ENCODE measurements around the gene DDX1.

Gene DDX1

GRCh38 chr2:15633043-15633970, 41.6 kb downstream of the DDX1 start:
- DNase-seq, result no peak

- no peak for DNase-seq
Observed at GRCh38 chr2:15633971-15634346, 42.3 kb downstream of the DDX1 start.

GRCh38 chr2:15634846-15635490, 43.3 kb downstream of the DDX1 start:
- DNase-seq, result no peak

GRCh38 chr2:15636972-15637785, 45.5 kb downstream of the DDX1 start:
- peak; percentile 18 for DNase-seq

- DNase-seq, result no peak
Observed at GRCh38 chr2:15638720-15639119, 47.1 kb downstream of the DDX1 start.

GRCh38 chr2:15639323-15640251, 47.9 kb downstream of the DDX1 start:
- no peak for DNase-seq

- DNase-seq, result no peak
Observed at GRCh38 chr2:15640261-15640711, 48.6 kb downstream of the DDX1 start.

- DNase-seq, result no peak
Observed at GRCh38 chr2:15640784-15641183, 49.1 kb downstream of the DDX1 start.

- no peak for DNase-seq
Observed at GRCh38 chr2:15641530-15641982, 49.9 kb downstream of the DDX1 start.

GRCh38 chr2:15642011-15642814, 50.5 kb downstream of the DDX1 start:
- no peak for DNase-seq

- DNase-seq, result no peak
Observed at GRCh38 chr2:15642815-15643500, 51.3 kb downstream of the DDX1 start.

GRCh38 chr2:15643791-15644585, 52.3 kb downstream of the DDX1 start:
- no peak for DNase-seq

- no peak for DNase-seq
Observed at GRCh38 chr2:15645300-15645699, 53.6 kb downstream of the DDX1 start.

- no peak for DNase-seq
Observed at GRCh38 chr2:15645720-15646385, 54.2 kb downstream of the DDX1 start.

- DNase-seq, result no peak
Observed at GRCh38 chr2:15646661-15647060, 55.0 kb downstream of the DDX1 start.

- DNase-seq, result no peak
Observed at GRCh38 chr2:15647622-15648590, 56.2 kb downstream of the DDX1 start.

- DNase-seq, result no peak
Observed at GRCh38 chr2:15648593-15649525, 57.2 kb downstream of the DDX1 start.

Data from NCI-H1092 treated with DMSO at 0.1 percent for 48 hours (cell line).